K562 treated with DMSO at 1 percent for 48 hours (cell line): ENCODE measurements around the gene TNXB. TPM values are rescaled to one million over a fixed set of nuclear protein-coding genes. Genes with fewer than 3 reads are reported as not detected.

Source experiments
- total RNA-seq: library from RNA; unstranded; fragments of 300-600 nt; gene quantifications from 2 replicates; pipeline ENCODE4 v1.2.3, GENCODE V29; 2022; ENCODE audit warnings: low replicate concordance; ENCODE audit errors: extremely low read depth

The TNXB gene, protein sequence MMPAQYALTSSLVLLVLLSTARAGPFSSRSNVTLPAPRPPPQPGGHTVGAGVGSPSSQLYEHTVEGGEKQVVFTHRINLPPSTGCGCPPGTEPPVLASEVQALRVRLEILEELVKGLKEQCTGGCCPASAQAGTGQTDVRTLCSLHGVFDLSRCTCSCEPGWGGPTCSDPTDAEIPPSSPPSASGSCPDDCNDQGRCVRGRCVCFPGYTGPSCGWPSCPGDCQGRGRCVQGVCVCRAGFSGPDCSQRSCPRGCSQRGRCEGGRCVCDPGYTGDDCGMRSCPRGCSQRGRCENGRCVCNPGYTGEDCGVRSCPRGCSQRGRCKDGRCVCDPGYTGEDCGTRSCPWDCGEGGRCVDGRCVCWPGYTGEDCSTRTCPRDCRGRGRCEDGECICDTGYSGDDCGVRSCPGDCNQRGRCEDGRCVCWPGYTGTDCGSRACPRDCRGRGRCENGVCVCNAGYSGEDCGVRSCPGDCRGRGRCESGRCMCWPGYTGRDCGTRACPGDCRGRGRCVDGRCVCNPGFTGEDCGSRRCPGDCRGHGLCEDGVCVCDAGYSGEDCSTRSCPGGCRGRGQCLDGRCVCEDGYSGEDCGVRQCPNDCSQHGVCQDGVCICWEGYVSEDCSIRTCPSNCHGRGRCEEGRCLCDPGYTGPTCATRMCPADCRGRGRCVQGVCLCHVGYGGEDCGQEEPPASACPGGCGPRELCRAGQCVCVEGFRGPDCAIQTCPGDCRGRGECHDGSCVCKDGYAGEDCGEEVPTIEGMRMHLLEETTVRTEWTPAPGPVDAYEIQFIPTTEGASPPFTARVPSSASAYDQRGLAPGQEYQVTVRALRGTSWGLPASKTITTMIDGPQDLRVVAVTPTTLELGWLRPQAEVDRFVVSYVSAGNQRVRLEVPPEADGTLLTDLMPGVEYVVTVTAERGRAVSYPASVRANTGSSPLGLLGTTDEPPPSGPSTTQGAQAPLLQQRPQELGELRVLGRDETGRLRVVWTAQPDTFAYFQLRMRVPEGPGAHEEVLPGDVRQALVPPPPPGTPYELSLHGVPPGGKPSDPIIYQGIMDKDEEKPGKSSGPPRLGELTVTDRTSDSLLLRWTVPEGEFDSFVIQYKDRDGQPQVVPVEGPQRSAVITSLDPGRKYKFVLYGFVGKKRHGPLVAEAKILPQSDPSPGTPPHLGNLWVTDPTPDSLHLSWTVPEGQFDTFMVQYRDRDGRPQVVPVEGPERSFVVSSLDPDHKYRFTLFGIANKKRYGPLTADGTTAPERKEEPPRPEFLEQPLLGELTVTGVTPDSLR (N-terminal part only)
- not detected in 2 replicates for total RNA-seq

DNA sequence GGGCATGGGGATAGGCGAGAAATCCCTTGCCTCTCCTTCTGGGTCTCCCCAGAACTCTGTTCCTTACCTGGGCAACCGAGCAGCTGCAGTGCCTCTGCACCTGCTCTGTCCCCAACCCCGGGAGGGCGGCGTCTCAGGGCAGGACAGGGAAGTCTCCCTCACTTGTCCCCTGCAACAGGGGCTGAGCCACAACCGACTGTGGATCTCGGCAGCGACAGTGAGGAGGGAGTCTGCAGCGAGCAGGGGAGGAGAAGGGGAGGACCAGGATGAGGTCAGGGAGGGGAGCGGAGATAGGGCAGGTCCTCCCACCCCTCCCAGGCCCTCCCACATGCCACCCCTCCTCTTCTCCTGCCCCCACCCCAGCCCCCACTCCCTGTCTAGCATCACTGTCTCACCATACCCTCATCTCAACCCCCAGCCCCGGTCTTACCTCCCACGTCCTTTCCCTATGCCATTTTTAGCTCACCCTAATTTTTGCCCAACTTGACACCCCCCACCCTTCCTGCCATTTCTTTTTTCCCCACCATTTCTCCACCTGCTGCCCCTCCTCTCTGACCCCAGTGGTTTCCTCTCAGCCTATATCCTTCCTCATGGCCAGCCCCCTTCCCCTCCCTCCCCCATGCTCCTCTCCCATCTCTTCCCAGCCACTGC, at the start of gene TNXB:
Gene TNXB, minus strand, starts transcription at position 225 of the 651 bp plus-strand sequence. CDS start 11,140 bp downstream, outside the sequence.

DNA sequence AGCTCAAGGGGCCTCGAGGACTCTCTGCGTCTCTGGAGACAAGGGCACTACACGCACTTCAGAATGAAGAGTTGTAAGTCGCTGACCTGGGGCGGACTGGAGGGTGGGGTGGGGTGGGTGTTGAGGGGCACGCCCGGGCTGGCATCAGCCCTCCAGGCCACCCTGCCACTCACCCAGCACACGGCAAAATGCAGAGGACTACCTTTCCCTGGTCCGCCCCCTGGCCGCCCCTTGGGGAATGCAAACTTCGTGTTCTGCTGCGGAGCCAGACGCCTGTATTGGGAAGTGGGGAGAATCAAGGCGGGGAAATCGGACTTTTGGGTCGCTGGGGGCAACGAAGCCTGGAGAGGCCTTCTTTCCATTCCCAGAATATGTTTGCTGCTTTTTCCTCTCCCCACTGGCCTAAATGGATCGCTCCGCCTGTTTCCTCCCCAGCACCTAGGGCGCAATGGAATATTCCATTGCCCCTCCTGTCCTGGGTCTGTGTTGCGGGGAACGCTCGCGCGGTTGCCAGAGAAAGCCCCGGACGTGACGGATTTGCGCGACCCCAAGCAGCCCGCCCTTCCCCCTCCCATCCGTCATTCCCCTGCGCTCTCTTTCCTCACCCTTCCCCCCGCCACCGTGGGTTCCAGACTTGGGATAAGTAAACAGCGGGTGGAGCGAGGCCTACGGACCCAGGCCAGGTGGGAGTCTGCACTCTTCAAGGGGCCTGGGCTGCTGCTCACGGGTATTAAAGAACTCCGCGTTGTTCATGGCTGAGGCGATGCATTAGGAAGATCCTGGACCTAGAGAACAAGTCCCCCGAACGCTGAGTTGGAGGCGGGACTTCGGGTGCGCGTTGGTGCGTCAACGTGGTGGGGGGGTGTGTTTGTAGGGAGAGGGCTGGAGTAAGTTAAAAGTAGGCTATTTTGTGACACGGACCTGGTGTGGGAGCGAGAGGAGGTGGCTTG, 44.7 kb upstream of the TNXB start, which contains the start of gene PPT2:
Gene PPT2, plus strand, starts transcription at position 578 of the 950 bp plus-strand sequence. CDS start 454 bp downstream, outside the sequence.

DNA sequence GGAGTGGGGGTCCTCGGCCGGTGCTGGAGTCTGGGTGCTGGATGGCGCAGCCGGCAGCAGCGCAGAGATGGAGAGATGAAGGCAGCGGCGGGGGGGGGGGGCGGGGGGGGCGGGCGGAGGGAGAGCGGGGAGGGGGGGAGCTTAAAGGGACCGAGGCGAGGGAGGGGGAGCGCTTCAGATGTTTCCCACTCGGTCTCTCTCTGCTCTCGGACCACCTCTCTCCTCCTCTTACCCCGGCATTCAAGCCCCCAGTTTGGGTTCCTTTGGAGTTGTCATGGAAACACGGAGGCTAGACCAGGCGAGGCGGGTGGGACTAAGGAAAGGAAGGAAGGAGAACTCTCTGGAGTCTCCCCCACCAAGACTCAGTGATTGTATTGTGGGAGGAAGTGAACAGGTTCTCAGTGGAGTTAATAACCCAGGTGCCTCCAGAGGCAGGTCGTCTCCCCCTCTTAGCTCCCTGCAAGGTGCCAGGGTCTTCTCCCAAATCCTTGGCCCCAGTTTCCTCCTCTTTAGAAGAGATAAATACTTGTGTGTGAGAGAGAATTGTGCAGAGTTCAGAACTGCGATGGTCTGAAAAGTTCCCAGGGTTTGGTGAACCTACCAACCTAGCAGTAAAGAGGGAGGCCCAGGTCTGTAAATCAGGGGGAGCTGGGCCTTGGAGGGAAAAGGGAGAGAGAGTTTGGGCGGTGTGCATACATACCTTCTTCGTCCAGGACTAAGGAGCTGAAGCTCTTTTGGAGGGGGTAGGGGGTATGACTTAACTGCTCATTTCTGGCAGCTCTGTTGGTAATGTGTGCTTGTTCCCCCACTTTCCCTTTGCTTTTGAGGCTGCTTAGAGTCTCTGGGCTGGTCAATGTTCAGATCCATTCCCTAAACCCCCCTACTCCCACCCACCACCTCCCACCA, 43.0 kb upstream of the TNXB start, which contains the start of gene PRRT1:
Gene PRRT1, minus strand, starts transcription at position 77 of the 906 bp plus-strand sequence. CDS start 112 bp downstream, outside the sequence.

GRCh38 chr6:32127717-32128592, 18.8 kb upstream of the TNXB start, which contains the start of gene ATF6B:
Gene ATF6B, minus strand, starts transcription at chr6:32128246. Its CDS starts 39 bp downstream, at chr6:32128207.

DNA sequence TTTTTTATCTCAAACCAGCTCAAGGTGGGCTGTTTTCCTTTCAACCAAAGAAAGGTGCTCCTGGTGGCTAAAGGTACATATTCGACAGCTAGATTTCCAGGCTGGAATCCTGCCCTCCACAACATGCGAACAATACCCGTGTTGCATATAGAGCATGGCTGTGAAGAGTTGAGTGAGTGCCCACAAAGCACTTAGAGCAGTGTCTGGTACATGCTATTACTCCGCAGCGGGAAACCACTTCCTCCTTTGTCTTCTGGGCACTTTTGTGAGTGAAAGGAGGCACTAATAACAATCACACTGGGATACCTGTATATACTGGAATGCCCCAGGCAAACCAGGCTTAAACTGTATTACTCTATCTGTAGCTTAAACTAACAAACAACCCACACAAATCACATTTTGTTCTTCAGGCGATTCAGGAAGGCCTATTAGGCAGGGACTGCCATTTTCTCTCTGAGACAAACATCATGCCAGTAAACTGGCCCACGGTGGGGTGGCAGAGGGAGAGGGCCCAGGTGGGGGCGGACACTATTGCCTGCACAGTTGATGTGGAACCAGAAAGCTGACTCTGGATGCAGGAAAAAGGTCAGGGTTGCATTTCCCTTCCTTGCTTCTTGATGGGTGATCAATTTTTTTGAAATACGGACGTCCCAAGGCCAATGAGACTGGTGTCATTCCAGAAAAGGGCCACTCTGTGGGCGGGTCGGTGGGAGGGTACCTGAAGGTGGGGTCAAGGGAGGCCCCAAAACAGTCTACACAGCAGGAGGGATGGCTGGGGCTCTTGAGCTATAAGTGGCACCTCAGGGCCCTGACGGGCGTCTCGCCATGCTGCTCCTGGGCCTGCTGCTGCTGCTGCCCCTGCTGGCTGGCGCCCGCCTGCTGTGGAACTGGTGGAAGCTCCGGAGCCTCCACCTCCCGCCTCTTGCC, 71.3 kb downstream of the TNXB start, which contains the start of gene CYP21A2:
Gene CYP21A2, plus strand, starts transcription at position 818 of the 927 bp plus-strand sequence. Its CDS starts 8 bp downstream, at position 826.

GRCh38 chr6:32014547-32014946, 94.6 kb downstream of the TNXB start, which contains the start of gene C4B:
Gene C4B, plus strand, starts transcription at chr6:32014795. Its CDS starts 51 bp downstream, at chr6:32014846.

Other genes starting within 250 kb of the TNXB start
- 455 TPM in 1 of 2 replicates, not detected in the other for gene NEU1, start 246.5 kb downstream of the TNXB start, total RNA-seq
- not detected in 2 replicates for gene SLC44A4, start 230.3 kb downstream of the TNXB start, total RNA-seq
- not detected in 2 replicates for gene EHMT2, start 211.6 kb downstream of the TNXB start, total RNA-seq
- gene ZBTB12, start 207.3 kb downstream of the TNXB start, total RNA-seq = not detected in 2 replicates
- not detected in 2 replicates for gene C2, start 181.6 kb downstream of the TNXB start, total RNA-seq
- not detected in 2 replicates for gene CFB, start 163.2 kb downstream of the TNXB start, total RNA-seq
- gene NELFE, start 150.4 kb downstream of the TNXB start, total RNA-seq = not detected in 2 replicates
- gene SKIC2, start 150.2 kb downstream of the TNXB start, total RNA-seq = not detected in 2 replicates
- 217 TPM in 1 of 2 replicates, not detected in the other for gene DXO, start 137.2 kb downstream of the TNXB start, total RNA-seq
- not detected in 2 replicates for gene C4A, start 127.3 kb downstream of the TNXB start, total RNA-seq
- gene C4B, start 94.5 kb downstream of the TNXB start, total RNA-seq = not detected in 2 replicates
- not detected in 2 replicates for gene CYP21A2, start 70.9 kb downstream of the TNXB start, total RNA-seq
- not detected in 2 replicates for gene ATF6B, start 18.9 kb upstream of the TNXB start, total RNA-seq
- not detected in 2 replicates for gene FKBPL, start 20.9 kb upstream of the TNXB start, total RNA-seq
- not detected in 2 replicates for gene PRRT1, start 42.6 kb upstream of the TNXB start, total RNA-seq
- not detected in 2 replicates for gene PPT2, start 44.8 kb upstream of the TNXB start, total RNA-seq
- not detected in 2 replicates for gene EGFL8, start 55.3 kb upstream of the TNXB start, total RNA-seq
- not detected in 2 replicates for gene AGPAT1, start 66.7 kb upstream of the TNXB start, total RNA-seq
- gene RNF5, start 69.1 kb upstream of the TNXB start, total RNA-seq = not detected in 2 replicates
- gene AGER, start 74.9 kb upstream of the TNXB start, total RNA-seq = not detected in 2 replicates
- gene PBX2, start 80.9 kb upstream of the TNXB start, total RNA-seq = not detected in 2 replicates
- gene GPSM3, start 83.3 kb upstream of the TNXB start, total RNA-seq = not detected in 2 replicates
- gene NOTCH4, start 114.7 kb upstream of the TNXB start, total RNA-seq = not detected in 2 replicates